OCI-LY3 (cell line): ENCODE results near the gene ETHE1.

ENCODE experiments used
- EZH2phosphoT487 ChIP-seq: fragments of 200-600 bp; shearing (Covaris generic); IDR thresholded peaks from 2 replicates; pipeline ENCODE4 v1.6.1; 2018; ENCODE audit warnings: antibody characterized with exemption, mixed run types, low read depth
- TF ChIP-seq, protein P1 (sequence below): fragments of 200-600, 300-600 bp; sonication (generic); IDR thresholded peaks from 2 replicates; pipeline ENCODE4 v1.5.1; 2014; ENCODE audit warnings: antibody characterized with exemption, low read length, low read depth

DNA sequence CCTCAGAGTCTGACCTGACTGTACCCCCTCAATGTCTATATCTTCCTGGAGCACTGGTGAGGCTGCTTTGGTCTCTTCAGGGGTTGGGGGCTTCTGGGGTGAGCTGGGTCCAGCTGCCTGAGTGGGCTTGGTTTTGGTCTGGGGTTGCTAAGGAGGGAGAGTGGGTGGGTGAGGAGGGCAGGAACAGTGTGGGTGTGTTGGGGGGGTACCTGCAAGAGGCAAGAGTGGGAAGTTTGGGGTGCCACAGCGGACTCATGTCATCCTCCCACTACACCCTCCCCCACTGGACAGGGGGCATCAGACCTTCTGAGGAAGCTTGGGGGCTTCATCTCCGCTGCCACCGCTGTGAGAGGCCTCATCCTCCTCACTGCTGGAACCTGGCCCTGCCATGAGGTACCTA is 19.6 kb upstream of the ETHE1 start:
- TF ChIP-seq, protein P1, sequence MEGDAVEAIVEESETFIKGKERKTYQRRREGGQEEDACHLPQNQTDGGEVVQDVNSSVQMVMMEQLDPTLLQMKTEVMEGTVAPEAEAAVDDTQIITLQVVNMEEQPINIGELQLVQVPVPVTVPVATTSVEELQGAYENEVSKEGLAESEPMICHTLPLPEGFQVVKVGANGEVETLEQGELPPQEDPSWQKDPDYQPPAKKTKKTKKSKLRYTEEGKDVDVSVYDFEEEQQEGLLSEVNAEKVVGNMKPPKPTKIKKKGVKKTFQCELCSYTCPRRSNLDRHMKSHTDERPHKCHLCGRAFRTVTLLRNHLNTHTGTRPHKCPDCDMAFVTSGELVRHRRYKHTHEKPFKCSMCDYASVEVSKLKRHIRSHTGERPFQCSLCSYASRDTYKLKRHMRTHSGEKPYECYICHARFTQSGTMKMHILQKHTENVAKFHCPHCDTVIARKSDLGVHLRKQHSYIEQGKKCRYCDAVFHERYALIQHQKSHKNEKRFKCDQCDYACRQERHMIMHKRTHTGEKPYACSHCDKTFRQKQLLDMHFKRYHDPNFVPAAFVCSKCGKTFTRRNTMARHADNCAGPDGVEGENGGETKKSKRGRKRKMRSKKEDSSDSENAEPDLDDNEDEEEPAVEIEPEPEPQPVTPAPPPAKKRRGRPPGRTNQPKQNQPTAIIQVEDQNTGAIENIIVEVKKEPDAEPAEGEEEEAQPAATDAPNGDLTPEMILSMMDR, result no peak
- TF ChIP-seq EZH2phosphoT487, result no peak
